HG03432 (cell line): ENCODE measurements around the gene SIX5.

Source experiments
- ATAC-seq: cut with Tn5 transposase; IDR thresholded peaks from one replicate; pipeline ENCODE4 v1.9.1; 2021; ENCODE audit warnings: mild to moderate bottlenecking, moderate library complexity; ENCODE audit not compliant: unreplicated experiment

Gene SIX5

DNA sequence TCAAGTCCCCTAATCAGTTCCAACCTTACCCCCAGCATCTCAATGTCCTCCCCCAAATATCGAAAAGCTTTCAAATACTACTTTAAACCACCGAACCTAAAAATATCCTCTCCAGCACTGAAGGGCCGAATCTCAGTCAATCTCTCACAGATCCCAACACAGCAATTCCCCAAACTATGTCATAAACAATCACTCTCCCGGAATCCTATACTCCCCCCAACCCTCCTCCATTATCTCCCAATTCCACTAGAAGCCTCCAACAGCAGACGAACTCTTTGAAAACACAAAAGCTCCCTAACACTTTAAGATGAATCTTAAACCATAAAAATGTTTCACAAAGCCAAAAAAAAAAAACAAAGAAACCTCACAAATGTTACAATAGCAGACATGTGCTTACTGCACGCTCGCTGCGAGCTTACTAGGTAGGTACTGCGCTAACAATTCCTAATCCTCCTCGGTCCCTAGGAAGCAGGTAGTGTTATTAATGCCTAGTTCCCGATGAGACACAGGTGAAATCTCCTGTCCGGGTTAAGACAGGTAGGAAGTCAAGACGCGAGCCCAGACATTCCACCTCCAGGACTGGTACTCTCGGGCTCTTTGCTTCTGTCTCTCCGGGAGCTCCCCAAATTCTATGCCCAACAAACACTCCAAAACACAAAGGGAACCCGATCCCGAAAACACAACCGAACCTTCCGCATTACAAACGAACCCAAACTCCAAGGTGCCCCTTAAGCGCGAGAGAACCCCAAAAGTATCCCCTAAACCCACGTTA, 52.5 kb downstream of the SIX5 start:
- no peak for ATAC-seq

DNA sequence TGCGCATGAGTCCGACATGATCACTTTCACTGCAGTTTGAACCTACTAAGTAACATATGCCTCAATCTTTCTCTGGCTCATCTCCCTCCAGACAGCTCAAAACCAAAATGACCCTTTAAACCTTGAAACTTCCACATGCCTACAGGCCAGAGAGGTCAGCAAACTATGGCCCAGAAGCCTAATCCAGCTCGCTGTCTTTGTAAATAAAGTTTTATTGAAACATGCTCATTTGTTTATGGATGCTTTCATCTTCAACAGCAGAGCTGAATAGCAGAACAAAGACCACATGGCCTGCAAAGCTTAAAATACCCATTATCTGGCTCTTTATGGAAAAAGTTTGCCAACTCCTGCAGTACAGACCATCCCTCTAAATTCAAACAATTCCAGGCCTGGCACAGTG, 53.9 kb downstream of the SIX5 start:
- no peak for ATAC-seq
